Fibroblast of lung (primary cell): ENCODE measurements around the gene MAGI2.

Experiments used
- CTCF ChIP-seq, 2 donors: IDR thresholded peaks in 1 of 2; conservative IDR thresholded peaks in 1 of 2; 1 replicate in 1 of 2; 2 replicates in 1 of 2; pipeline ENCODE4 v1.5.1; 2011 to 2012; ENCODE audit warnings: low read length in 2 of 2, control low read depth in 1 of 2, inconsistent platforms in 1 of 2, low read depth in 1 of 2, mild to moderate bottlenecking in 1 of 2
- EZH2 ChIP-seq: IDR thresholded peaks from 2 replicates; pipeline ENCODE4 v1.5.1; 2012; ENCODE audit warnings: low read length, control low read depth, mild to moderate bottlenecking; ENCODE audit errors: missing control alignments

- TF ChIP-seq CTCF (conservative IDR thresholded peaks at IDR 0.05 in 1 of 2, IDR thresholded peaks at IDR 0.05 in 1 of 2; ENCODE audit: low read depth in 1 of 2, low read length in 2 of 2) (no peak), EZH2 (no peak)
Measured at GRCh38 chr7:78828317-78828716, 625.1 kb downstream of the MAGI2 start.
